GM19452 (cell line): ENCODE results near the gene AMN1.
A peak's percentile ranks its signal among the peaks of the same experiment; 100 is the strongest.
"Not testable (repeated sequence)": the region's sequence is repeated elsewhere in the genome, so short reads cannot be mapped to it uniquely, and the experiment has no call there.

Experiments used
- ATAC-seq: cut with Tn5 transposase; IDR thresholded peaks from one replicate; pipeline ENCODE4 v1.9.1; 2021; ENCODE audit not compliant: unreplicated experiment

The AMN1 gene

GRCh38 chr12:31687101-31687527, 41.7 kb downstream of the AMN1 start:
- peak; percentile 44 for ATAC-seq

DNA sequence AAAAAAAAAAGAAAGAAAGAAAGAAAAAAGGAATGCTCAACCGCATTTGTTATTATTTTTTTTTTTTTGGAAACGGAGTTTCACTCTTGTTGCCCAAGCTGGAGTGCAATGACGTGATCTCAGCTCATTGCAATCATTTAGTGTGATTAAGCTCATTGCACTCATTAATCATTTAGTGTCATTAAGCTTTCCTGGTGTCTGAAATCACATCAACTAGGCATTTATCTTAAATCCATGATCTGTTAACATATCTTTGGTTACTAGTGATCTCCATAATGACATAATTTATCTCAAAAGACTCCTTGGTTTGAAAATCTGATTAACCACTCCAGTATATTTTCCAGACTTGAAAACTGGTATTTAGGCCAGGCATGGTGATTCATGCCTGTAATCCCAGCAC, 43.0 kb downstream of the AMN1 start:
- ATAC-seq, result no peak

- no peak for ATAC-seq
Measured at GRCh38 chr12:31682136-31682962, 46.5 kb downstream of the AMN1 start.

- no peak for ATAC-seq
Measured at GRCh38 chr12:31672521-31672920, 56.3 kb downstream of the AMN1 start.

- ATAC-seq, result not testable (repeated sequence)
Measured at GRCh38 chr12:31669582-31669981, 59.2 kb downstream of the AMN1 start.

DNA sequence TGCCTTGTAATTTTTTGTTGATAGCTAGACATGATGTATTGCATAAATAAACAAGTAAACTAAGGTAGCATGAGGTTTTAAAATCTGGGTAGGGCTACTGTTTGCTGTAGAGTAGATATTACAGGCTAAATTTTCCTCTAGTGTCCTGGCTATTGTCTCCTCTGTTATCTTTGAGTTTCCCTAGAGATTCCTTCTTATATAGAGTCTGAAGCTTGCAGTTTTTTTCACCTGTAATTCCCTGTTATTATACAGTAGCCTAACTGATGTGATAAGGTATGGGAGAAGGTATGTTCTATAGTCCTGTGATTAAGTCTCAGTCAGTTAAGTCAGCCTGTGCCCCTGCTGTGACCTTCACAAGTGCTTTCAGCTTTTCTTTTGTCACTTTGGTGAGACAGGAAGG, 59.8 kb downstream of the AMN1 start:
- ATAC-seq, result no peak

DNA sequence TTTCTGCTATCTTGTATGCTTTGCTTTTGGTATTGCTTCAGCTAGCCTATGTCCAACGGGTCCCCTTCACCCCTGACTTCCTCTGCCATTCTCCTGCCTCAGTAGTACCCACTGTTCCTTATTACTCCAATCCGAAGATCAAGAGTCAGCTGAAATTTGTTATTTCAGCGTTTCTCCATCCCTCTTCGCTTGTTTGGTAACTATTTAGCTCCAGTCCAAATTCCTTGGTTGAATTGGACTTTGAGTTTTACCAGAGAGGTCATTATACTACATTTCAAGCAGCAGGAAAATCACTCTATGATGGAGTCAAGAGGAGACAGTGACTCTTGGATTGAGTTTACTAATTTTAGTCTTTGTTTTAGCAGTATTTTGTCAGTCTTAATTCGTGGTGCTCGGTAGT, 64.8 kb downstream of the AMN1 start:
- ATAC-seq, result no peak

DNA sequence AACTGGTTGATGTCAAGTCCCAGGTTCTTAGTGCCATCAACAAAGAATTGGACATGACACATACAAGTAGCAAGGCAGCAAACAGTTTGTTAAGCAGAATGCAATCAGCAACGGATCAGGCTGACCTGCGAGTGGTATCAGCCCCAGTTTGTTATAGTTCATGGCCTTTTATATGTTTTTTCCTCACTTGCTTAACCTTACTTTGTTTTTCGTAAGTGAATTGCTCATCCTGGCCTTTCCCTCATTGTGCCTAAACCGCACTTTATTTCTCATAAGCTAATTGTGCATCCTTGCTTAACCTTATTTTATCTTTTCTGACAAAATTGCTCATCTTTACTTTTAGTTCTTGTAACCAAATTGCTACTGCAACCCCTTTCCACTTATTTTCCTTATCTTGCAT, 65.2 kb downstream of the AMN1 start:
- no peak for ATAC-seq

GRCh38 chr12:31662176-31662849, 66.5 kb downstream of the AMN1 start:
- no peak for ATAC-seq

DNA sequence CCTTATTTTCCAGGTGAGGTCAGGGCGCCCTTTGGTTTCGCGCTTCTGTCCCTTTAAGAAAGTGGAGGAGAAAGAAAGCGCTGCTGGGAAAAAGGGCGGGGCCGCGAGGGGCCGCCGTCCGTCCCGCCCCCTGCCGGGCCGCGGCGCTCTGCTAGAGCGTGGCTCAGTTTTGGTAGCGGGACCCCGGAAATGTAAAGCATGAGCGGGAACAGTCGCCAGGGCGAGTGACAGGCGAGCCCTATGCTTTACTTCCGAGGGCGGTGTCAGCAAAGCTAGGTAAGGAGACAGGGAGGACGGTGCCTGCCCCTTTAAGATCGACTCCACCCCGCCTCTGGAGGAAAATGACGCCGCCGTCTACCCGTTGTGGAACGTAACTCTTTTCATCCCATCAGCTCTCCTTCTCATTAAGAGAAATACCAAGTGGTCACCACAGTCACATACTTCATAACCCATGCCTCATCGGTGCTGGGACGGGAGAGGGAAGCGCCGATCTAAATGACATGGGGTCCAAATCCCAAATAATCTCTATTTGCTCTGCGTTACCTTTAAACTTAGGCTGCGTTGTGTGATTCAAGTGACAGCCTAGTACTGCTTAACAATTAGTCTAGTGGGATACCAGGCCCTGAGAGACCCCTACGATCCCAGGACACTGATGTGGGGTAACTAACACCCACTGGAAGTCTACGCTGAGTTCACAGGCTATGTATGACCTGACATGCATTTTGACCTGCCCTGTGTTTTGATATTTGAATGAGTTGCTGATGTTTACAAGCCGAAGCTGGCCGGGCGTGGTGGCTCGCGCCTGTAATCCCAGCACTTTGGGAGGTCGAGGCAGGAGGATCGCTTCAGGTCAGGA, 69.5 kb downstream of the AMN1 start, which contains the start of gene ETFBKMT:
ETFBKMT (plus strand) TSS at position 602 of the 856 bp plus-strand sequence. CDS start 2,266 bp downstream, outside the sequence.
- ATAC-seq, result peak; percentile 99

DNA sequence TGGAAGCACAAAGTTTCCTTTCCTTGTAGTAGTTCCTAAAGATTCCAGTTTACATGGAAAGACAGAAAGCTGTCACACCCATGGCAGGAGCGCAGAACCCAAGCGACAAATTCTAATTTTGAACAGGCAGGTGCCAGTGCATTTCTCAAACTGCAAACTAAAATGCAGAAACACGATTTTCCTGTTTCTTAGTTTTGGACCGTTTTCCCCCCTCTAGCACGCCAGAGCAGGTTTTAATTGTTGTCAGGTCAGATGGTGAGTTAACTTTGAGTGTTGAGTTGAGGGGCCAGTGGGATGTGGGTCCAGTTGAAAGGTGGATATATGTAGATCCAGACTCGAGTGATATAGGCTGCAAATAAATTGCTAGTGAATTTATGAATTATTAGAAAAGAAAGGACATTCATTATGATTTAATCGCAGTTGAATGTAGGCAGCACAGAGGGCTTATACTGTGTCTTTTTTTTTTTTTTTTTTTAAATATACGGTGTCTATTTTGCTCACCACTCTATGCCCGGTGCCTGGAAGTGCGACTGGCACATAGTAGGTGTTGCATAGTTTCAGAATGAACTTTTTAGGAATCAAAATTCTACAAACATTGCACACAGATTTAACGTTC, 70.2 kb downstream of the AMN1 start:
- ATAC-seq, result peak; percentile 4

- ATAC-seq, result no peak
Measured at GRCh38 chr12:31655792-31656191, 73.0 kb downstream of the AMN1 start.

GRCh38 chr12:31655208-31655607, 73.6 kb downstream of the AMN1 start:
- ATAC-seq, result no peak

GRCh38 chr12:31651893-31652521, 76.8 kb downstream of the AMN1 start:
- ATAC-seq, result no peak

GRCh38 chr12:31650918-31651317, 77.9 kb downstream of the AMN1 start:
- no peak for ATAC-seq

- no peak for ATAC-seq
Measured at GRCh38 chr12:31647086-31647491, 81.7 kb downstream of the AMN1 start.

DNA sequence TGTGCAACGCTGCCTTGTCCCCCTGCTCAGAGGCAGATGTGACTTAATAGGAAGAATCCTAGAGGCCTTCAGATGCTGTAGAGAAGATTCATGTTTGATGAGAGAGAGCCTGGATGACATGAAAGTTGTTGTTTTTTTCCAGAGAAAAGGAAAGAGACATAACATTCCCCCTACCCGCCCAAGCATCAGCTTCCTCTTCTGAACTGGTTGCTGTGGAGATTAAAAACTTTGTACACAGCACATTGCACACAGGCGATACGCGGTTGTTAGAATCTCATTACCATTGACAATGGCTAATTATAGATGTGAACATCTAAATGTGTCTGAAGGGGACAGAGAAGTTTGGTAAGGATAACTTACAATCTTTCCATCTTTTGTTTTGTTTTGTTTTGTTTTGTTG, 82.9 kb downstream of the AMN1 start:
- ATAC-seq, result no peak

GRCh38 chr12:31644536-31644935, 84.3 kb downstream of the AMN1 start:
- ATAC-seq, result no peak

DNA sequence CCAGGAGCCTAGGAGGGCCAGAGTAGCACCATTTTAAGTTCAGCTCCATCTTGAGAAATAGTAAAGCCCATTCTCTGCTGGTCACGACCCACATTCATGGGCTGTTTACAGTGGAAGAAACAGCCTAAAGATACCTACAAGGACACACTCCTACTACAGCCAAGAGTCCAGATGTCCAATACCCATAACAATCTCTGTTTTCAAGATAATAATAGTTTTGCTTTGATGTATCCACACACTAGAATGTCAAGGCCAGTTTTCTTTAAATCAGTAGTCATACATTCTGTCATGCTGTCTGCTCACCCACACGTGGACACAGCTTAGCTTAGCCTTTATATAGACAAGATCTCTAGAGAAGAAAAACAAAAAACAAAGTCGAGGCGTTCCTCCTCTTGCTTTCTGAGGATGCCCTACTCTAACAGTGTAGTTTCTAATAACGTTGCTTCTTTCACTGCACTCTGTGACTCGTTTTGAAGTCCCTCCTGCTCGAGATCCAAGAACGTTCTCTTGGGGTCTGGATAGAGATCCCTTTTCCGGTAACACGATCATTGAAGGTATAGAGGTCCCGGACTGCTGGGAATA, 87.2 kb downstream of the AMN1 start:
- ATAC-seq, result no peak

DNA sequence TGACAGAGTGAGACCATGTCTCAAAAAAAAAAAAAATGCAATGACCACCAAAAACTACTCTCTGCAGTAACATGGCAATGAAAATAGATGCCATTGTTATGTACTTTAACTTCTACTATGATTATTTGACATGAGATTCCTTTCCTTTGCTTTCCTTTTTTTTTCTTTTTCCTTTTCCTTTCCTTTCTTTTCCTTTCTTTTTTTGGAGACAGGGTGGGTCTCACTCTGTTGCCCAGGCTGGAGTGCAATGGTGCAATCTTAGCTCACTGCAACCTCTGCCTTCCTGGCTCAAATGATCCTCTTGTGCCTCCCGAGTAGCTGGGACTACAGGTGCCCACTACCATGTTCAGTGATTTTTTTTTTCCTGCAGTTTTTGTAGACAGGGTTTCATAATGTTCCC, 94.2 kb downstream of the AMN1 start:
- no peak for ATAC-seq
